Measurements from ENCODE around the gene PRKN. TPM values are rescaled to one million over a fixed set of nuclear protein-coding genes. Genes with fewer than 3 reads are reported as not detected.

The PRKN gene
- total and polyA plus RNA-seq, 9 of the 15 experiments (the other 6 are each of a cell fraction or from before 2014, with no cell fraction given), result 0.03 to 0.96 (median 0.15) TPM; not detected in 2

DNA sequence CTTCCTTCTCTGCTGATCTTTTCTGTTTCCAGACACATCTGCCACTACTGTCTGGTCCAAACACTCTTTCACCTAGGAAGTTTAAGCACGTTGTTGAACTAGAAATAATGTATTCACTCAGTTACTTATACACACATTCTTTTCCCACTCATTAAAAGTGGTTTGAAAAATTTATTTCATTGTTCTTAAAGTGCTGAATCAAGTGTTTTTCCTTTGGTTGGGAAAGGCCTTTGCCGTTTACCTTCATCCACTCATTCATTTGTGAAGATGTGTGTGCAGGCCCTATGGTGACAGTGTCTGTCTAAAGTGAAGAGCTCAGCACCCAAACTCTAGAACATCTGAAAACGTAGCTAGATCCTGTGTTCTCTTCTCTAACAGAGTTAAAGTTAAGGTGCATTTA, 1389.6 kb downstream of the PRKN start (continued):
- TF ChIP-seq JUND (IDR thresholded peaks at IDR 0.05; ENCODE audit: borderline replicate concordance, low read depth, low read length), result no peak
- no peak for TF ChIP-seq JUND (tag; IDR thresholded peaks at IDR 0.05; ENCODE audit: borderline replicate concordance, low read depth, low read length)
- TF ChIP-seq, protein P1, sequence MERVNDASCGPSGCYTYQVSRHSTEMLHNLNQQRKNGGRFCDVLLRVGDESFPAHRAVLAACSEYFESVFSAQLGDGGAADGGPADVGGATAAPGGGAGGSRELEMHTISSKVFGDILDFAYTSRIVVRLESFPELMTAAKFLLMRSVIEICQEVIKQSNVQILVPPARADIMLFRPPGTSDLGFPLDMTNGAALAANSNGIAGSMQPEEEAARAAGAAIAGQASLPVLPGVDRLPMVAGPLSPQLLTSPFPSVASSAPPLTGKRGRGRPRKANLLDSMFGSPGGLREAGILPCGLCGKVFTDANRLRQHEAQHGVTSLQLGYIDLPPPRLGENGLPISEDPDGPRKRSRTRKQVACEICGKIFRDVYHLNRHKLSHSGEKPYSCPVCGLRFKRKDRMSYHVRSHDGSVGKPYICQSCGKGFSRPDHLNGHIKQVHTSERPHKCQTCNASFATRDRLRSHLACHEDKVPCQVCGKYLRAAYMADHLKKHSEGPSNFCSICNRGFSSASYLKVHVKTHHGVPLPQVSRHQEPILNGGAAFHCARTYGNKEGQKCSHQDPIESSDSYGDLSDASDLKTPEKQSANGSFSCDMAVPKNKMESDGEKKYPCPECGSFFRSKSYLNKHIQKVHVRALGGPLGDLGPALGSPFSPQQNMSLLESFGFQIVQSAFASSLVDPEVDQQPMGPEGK (CRISPR knock-in tag; IDR thresholded peaks at IDR 0.05; ENCODE audit: borderline replicate concordance), result no peak

DNA sequence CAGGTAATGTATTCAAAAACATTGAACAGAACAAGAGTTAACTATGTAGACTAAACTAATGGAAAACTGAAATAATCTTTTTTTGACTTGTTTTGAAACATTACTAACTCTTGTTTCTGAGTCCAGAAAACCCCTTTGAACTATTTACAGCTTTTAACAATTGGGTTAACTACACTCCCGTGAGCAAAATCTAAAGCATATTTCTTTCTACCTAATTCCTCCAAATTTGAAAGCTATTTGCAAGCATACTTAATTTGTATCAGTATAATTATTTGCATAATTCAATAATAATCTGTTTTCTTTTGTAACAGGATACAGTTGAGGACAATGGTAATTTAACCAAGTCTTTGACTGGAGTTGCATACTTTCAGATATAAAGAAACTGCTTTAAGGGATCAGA, 1391.1 kb downstream of the PRKN start:
- no peak overlapping the region for H2AFZ ChIP-seq (ENCODE audit: low read depth, low read length)
- no peaks in the 10 kb centered on the region for H3K79me2 ChIP-seq (ENCODE audit: control insufficient read depth, insufficient read depth, low read length)
- intact Hi-C loops (cut with micrococcal nuclease), result no loop called here
- BruUV-seq (replicated peaks), result no TSS peak
- no peaks in the 10 kb centered on the region for H3K9me3 ChIP-seq (replicated peaks; ENCODE audit: control insufficient read depth, insufficient read depth, low read depth, low read length)
- DNase-seq (ENCODE audit: extremely low read depth in 1 of 4, low spot score in 3 of 4) (no peak), ATAC-seq (no peak), FAIRE-seq (no peak)
- TF ChIP-seq BCOR (IDR thresholded peaks at IDR 0.05), result no peak
- TF ChIP-seq CBX3 (IDR thresholded peaks at IDR 0.05; ENCODE audit: borderline replicate concordance in 1 of 2, low read length in 2 of 2), result peak in 1 of 2 experiments; percentile 80; a peak in 2 of 3 replicates
- H3K36me3 ChIP-seq (ENCODE audit: control insufficient read depth, insufficient read depth, low read length), result no peaks in the 10 kb centered on the region
- ChIA-PET CTCF (ENCODE audit: low intra/inter-chr PET ratio) (no interaction called here), POLR2A (interaction anchor here (1.4 kb wide), 1 partner anchor 20 kb away, joined by 3 read pairs; no protein-coding TSS in a partner anchor)
- H4K20me1 ChIP-seq (replicated peaks; ENCODE audit: control insufficient read depth, insufficient read depth, low read length), result no peaks in the 10 kb centered on the region
- no peak overlapping the region for H3K27ac ChIP-seq (ENCODE audit: extremely low read depth, low read depth, low read length)
- no peaks in the 10 kb centered on the region for H3K4me1 ChIP-seq (replicated peaks in 1 of 2; ENCODE audit: control insufficient read depth in 2 of 2, insufficient read depth in 2 of 2, low read length in 2 of 2)
- H3K9me1 ChIP-seq (ENCODE audit: control insufficient read depth, insufficient read depth, low read length), result no peaks in the 10 kb centered on the region
- H3K4me2 ChIP-seq (ENCODE audit: insufficient read depth, low read length), result no peak overlapping the region
- no peak overlapping the region for H3K9ac ChIP-seq (ENCODE audit: insufficient read depth in 1 of 2, low read depth in 2 of 2, low read length in 2 of 2)
- H3K27me3 ChIP-seq (ENCODE audit: control insufficient read depth in 2 of 2, insufficient read depth in 2 of 2, low read length in 2 of 2), result no peaks in the 10 kb centered on the region; a peak in 1 of 5 replicates
- no peak overlapping the region for H3K4me3 ChIP-seq
- in situ Hi-C loops (cut with MboI), result no loop called here
- 19% methylated on average over 1 of the region's 1 CpG for WGBS (ENCODE audit: insufficient coverage, low coverage, missing lambda C conversion rate)
